Testis (tissue), 2 donors: Measurements from ENCODE around the gene WIPF1.
"Not testable (repeated sequence)": the region's sequence is repeated elsewhere in the genome, so short reads cannot be mapped to it uniquely, and the experiment has no call there.

ENCODE experiments used
- CTCF ChIP-seq, 3 experiments: fragments of 450-650 bp in 2 of 3; fragments of 200-600 bp in 1 of 3; sonication (generic) in 1 of 3; IDR thresholded peaks; one replicate each; pipeline ENCODE4 v1.5.1; 2016 to 2019; ENCODE audit warnings: antibody characterized with exemption in 3 of 3, mild to moderate bottlenecking in 2 of 3, moderate library complexity in 1 of 3
- POLR2A ChIP-seq: fragments of 450-650 bp; IDR thresholded peaks from one replicate; pipeline ENCODE4 v1.6.1; 2017; ENCODE audit warnings: antibody characterized with exemption, mild to moderate bottlenecking, moderate library complexity

- TF ChIP-seq POLR2A; CTCF (IDR thresholded peaks at IDR 0.05): not testable (repeated sequence)
These were observed 49.6 kb downstream of the WIPF1 start for GRCh38 chr2:174548021-174548420.
